GM21723 (cell line): ENCODE measurements around the gene GM2A.
"Not testable (repeated sequence)": the region's sequence is repeated elsewhere in the genome, so short reads cannot be mapped to it uniquely, and the experiment has no call there.

Experiments used
- ATAC-seq: cut with Tn5 transposase; IDR thresholded peaks from one replicate; pipeline ENCODE4 v1.9.1; 2021; ENCODE audit warnings: mild to moderate bottlenecking, moderate library complexity; ENCODE audit not compliant: unreplicated experiment

The GM2A gene

DNA sequence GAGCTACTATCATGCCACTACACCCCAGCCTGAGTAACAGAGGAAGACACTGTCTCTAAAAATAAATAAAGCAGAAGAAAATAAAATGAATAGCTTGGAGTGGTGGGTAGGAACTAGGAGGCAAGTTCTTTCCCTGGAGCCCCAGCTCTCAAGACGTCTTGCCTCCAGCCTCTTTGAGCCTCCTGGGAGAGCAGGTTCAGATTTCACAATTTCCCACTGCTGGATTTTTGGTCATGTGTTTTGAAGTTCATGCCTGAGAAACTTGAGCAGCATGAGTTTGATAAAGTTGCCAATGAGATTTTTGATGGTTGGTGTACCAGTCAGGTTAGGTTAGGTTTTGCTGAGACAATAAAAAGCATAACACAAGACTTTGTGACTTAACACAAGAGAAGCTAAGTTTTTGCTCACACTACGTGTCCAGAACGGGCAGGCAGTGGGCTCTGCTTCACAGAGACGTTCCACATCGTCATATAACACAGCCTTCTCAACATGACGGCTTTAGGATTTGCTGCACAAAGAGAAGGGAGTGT is 25.0 kb upstream of the GM2A start:
- no peak for ATAC-seq

DNA sequence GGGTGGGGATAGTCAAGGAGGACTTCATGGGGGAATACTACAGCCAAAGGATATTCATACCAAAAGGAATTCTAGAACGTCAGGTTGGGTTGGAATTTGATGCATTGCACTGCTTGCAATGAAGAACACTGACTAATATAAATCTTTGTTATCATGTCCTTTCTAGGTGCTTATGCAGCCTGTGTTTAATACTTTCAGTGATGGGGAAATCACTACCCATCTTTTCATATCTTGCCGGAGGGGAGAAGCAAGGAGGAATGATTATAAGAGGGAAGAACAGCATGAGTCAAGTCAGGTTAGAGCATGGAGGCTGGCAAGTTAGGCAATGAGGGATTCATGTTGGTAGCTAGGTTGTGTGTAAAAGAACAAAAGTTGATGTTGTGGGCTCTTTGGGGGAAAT is 24.0 kb upstream of the GM2A start:
- no peak for ATAC-seq

DNA sequence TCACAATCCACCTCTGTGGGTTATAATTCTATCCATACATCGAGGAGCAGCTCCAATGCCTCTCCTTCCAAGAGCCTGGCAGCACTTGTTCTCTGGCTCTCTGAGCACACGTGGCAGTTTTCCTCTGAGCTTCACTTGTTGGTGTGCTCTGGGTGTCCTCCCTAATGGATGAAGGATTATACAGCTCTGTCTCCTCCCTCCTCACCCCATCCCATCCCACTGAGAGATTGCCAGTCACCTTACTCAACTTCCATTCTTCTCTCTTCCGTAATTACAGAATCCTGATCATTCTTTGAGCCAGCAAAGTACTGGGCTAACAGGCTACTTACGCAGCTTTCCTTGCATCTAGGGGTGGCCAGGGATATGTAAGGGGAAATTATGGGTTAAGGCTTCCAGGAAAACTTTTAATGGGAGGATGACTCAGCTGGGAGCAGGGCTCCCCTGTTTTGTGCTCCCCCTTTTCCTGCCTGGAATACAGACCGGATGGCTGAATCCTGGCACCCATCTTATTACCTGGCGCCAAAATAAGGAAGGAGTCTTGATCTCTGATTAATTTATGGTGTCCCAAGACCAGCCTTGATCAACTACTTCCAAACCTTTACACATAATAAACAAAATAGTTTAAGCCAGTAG is 22.8 kb upstream of the GM2A start:
- no peak for ATAC-seq

DNA sequence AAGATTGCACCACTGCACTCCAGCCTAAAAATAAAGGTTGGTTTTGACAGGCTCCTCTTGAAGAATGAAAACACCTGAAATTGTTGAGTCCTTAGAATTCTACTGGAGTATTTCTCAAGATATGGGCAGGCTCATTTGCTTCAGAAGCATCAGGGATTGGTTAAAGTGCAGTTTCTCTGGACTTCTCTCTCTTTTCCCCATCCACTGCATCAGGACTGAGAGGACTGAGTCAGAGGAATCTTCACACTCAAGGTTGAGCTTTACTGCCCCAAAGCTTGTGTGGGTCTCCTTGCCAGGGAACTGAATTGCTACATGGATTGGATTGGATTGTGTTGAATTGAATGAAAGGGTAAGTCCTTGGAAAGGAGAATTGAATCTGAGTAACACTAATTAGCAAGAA is 21.6 kb upstream of the GM2A start:
- no peak for ATAC-seq

DNA sequence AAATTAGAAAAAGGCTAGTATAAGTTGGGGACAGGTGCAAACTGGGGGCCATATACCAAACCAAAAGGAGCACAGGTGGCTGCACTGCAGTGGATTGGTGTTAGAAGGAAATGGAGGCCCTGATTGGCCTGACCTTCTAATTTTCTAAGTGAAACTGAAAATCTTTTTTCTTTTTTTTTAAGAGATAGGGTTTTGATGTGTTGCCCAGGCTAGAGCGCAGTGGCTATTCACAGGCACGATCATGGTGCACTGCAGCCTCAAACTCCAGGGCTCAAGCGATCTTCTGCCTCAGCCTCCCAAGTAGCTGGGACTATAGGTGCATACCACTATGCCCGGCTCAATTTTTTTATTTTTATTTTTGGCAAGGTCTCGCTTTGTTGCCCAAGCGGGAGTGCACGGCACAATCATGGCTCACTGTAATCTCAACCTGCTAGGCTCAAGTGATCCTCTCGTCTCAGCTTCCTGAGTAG is 19.3 kb upstream of the GM2A start:
- peak; percentile 48 for ATAC-seq

DNA sequence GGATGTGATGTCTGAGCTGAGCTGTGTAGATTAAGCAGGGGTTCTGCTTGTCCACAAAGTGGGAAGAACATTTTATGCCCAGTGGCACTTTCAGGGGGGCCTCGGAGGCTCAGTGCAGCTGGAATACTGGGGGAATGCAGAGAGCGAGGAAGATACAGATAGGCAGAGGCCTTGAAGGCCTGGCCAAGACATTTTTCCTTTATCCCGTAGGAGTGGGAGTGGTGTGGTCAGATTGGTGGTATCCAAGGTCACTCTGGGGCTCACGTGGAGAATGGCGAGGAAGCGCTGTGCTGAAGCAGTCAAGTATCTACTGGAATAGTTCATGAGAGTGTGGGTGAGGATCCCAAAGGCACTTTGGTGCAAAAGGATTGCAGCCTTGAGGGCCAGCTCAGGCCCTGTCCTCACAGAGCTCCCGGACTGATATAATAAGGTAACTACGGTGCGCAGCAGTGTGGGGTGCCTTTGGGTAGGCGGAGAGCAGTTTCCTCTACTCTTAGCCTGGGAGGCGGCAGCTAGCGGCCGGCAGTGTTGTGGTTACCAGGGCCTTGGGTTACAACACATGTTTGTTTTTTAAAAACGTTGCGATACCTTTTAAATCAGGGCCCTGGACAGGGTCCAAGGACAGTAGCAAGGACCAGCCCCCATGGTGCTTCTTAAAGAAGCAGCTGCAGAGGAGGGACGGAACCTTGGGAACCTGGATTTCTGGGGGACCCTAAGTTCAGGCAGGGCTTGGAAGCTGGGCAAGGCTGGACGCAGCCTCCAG is 18.3 kb upstream of the GM2A start:
- peak; percentile 81 for ATAC-seq

DNA sequence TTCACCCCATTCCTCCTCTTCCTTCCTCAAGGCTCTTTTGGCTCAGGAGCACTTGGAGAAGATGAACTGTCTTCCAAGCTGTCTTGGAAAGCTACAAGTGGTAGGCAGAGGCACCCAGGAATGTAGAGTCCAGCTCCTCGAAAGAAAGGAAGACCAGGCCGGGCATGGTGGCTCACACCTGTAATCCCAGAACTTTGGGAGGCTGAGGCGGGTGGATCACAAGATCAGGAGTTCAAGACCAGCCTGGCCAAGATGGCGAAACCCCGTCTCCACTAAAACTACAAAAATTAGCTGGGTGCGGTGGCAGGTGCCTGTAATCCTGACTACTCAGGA is 17.8 kb upstream of the GM2A start:
- not testable (repeated sequence) for ATAC-seq

DNA sequence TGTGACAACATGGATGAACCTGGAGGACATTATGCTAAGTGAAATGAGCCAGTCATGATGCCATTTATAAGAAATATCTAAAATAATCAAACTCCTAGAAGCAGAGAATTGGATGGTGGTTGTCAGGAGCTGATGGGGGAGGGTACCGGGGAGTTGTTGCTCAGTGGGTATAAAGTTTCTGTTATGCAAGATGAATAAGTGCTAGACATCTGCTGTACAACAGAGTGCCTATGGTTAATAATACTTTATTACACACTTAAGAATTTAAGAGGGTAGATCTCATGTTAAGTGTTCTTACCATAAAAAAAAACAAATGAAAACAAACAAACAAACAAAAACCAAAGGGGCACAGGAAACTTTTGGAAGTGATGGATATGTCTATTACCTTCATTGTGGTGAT is 16.1 kb upstream of the GM2A start:
- no peak for ATAC-seq

DNA sequence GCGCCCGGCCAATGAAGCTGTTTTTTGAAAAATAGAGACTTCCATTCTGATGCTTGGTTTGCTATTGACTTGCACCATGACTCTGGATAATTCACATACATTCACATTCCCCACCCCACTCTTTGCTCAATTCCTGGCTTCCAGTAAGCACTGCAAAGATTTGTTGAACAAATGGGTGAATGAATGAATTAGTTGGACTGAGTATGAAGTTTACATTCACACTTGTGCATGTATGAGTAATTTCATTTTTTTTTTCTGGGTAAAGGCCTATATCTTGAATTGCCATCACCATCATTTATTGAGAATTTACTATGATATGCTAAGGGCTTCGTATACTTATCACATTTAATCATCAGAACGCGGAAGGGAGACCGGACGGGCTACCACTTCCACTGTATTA is 15.3 kb upstream of the GM2A start:
- no peak for ATAC-seq

DNA sequence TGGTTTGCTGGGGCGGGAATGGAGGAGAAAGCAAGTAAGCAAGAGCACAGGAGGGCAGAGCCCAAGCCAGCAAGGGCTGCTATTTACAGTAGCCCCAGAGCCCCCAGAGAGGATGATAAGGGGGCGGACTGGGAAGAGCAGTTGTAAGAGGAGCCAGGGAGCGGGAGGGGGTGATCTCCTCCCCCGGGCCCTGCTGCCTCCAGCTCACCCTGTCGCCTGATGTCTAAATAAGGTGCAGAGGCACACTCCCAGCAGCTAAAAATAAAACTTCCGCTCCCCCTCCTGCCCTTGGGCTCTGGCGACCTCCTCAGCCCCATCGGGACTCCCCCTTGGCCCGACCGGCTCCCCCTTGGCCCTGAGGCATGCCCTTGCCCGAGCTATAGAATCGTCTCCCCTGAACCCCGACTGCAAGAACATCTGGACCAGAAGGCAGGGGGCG is 14.7 kb upstream of the GM2A start:
- ATAC-seq = peak; percentile 50

DNA sequence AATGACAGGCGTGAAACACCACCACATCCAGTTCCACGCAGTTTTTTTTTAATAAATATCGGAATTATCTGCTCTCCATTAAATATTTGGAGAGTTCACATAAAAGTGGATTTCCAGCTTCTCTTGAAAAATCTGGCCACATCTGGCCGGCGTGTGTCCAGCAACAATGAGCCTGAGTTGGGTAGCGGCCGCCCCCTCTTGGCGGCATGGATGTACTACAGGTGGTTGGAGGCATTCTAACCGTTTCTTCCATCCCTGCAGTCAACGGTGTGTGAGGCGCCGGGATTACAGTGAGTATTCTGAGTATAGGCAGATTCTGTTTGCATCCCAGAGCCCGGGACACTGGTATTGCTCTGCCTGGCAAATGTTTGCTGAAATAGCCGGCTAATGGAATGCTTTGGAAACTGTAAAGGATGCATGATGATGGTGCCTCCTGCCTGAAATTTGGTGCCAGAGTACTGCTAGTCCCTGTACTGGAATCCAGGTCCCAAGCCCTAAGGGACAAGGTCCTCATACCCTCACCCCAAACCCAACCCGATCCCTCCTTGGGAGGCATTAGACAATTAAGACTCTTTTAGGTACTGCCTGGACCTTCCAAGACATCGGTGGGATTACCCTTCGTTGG is 13.6 kb upstream of the GM2A start:
- ATAC-seq = no peak

DNA sequence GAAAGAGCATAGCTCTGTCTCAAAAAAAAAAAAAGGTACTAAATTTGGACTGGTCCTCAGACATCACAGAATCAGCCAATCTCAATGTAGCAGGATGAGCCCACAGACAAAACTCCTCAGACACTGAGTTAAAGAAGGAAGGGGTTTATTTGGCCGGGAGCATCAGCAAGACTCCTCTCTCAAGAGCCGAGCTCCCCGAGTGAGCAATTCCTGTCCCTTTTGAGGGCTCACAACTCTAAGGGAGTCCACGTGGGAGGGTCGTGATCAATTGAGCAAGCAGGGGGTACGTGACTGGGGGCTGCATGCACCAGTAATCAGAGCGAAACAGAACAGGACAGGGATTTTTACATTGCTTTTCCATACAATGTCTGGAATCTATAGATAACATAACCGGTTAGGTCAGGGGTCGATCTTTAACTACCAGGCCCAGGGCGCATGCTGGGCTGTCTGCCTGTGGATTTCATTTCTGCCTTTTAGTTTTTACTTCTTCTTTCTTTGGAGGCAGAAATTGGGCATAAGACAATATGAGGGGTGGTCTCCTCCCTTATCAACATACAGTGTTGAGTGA is 12.6 kb upstream of the GM2A start:
- not testable (repeated sequence) for ATAC-seq

DNA sequence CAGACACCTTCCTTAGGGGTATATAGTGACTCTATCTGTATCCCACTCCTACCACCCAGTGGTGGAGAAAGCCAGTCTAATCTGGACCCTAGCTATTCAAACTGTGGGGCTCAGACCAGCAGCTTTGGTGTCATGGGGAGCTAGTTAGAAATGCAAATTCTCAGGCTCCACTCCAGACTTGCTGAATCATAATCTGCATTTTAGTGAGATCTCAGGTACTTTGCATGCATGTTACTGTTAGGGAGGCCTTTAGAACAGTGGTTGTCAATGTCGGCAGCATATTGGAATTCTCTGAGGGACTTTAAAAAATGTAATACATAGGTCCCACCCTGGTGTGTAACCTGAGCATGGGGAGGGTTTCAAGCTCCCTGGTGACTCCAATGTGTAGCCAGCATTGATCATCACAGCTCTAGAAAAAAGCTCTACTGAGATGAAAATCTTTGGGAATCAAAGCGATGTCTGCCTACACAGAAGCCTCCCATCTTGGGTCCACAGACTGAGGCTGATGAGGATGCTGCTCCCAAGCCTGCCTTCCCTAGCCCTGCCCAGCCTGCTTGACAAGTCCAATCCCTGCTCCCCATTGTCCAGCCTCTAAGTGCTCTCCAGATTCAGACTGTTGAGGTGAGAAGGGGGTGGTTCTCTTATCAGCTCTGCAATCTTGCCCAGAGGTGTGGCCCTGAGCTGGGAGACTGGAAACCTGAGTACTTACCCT is 11.9 kb upstream of the GM2A start:
- no peak for ATAC-seq

DNA sequence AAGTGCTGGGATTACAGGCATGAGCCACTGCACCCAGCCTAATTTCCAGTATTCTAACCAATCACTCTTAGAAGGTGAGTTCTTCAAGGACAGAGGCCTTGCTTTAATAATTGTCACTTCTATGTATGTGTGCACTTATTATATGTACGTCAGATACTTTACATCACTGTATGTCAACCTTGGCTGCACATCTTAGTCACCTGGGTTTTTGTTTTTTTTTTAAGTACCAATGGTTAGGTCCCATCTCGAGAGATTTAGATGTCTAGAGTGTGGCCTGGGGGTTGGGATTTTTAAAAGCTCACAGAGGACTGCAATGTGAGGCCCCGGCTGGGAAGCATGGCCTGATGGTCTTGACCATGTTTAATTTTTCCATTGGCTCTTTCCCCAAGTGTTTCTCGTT is 9.9 kb upstream of the GM2A start:
- no peak for ATAC-seq

DNA sequence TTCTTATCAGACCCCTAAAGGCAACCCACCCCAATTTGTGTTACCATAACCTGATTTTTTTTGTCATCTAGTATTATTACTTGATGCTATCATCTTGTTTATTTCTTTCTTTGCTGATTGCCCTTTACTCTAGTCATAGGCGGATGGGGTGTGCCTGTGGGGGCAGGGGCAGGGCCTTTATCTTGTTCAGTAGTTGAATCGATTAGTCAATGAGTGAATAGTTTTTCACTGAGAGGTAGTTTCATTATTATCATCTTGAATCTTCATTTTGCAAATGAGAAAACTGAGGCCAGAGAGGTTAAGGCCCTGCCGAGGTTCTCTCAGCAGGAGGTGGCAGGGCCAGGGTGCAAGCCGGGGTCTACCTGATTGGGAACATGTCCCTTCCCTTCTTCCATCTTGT is 9.4 kb upstream of the GM2A start:
- ATAC-seq = no peak

DNA sequence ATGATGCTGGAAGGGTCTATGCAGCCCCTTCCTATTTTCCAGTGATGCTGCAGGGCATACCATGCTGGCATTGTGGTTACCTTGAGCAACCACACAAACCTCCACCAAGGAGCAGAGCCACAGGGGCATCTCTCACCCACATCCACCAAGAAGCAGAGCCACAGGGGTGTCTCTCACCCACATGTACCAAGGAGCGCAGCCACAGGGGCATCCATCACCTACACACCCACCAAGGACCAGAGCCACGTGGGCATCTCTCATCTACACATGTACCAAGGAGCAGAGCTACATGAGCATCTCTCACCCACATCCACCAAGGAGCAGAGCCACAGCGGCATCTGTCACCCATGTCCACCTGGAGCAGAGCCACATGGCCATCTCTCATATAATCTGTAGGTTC is 8.8 kb upstream of the GM2A start:
- ATAC-seq = no peak

DNA sequence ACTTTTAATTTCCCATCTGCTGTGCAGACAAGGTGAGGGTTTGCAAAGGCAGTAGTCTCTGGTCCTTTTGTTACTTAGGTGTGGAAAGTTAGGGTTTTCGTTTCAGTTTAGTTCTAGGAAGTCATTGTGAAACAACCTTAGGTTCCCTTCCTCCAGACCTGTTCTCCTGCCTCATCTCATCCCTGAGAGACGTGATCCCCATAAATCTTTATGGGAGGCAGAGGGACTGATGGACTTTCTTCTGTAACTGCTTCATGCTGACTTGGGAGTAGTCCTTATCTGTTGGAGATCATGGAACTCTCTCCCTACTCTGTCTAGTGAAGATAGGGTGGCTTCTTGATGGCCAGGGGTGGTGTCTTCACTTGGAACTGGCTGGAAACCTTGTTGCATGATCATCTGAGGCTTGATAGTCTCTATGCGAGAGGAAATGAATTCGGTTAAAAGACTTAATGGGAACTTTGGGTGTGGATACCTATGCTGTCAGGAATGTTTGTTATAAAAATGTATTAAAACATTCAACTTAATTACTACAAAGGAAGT is 7.2 kb upstream of the GM2A start:
- ATAC-seq = no peak

DNA sequence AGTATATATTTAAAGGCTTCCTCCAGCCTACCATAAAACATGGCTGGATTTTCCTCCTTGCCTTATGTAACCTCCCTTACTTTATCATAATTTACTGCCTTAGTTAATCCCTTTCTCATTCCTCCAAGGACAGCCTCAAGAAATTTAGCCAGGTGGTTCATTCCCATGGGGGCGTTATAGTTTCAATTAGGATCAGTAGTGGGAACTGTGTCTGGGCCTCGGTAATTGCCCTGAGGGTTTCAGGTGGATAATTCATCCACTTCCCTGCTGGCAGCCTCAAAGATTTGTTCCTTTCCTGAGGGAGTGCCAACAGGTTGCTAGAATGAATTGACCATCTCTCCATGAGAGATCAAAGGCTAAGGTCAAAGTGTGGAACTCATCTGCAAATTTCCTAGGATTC is 4.3 kb upstream of the GM2A start:
- ATAC-seq = no peak

DNA sequence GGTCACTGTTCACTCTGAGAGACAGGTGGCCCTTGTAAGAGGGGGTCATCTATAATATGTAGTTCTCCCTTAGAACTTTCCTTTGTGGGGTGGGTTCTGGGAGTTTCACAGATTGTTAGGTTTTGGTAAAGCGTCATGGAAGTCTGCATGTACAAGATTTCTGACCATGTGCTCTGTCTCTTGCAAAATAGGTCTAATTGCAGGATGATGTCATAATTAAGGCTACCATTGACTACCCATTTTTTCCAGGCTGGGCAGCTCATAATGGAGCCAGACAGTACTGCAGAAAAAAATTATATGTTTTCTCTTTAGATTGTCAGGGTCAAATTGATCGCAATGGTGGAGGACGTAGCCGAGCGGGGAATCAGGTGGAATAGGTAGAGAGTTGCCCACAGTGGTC is 3.7 kb upstream of the GM2A start:
- no peak for ATAC-seq

DNA sequence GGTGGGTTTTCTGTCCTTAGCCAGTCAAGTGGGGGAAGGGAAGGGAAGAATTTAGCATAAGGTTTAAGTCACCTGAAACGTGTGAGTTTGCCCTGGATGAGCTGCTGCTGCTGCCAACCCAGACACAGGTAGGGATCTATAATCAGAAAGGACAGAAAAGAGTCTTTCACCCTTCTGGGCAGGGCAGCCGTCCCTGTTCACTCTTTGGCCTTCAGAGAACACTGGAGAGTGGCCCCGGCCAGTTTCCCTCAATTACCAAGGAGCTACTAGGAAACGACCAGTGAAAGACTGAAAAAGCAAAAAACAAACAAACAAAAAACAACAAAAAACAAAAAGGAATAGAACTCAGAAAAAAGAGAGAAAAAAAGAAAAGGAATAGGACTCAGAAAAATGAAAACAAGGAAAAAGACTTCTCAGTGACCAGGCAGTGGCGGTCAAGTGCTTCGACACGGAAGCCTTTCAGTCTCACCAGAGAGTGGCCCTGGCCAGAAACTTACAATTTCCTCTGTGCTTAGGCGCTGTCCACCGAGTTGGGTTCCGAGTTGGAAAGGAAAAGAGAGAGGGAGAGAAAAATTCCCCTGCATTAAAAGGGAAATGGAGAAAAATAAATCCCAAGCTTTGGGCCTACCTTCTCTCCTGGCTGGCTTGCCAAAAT is 2.5 kb upstream of the GM2A start:
- ATAC-seq = no peak
